Lower leg skin (tissue), 4 donors: ENCODE data around the gene FMC1. TPM values are rescaled to one million over a fixed set of nuclear protein-coding genes. Genes with fewer than 3 reads are reported as not detected.
A peak's percentile ranks its signal among the peaks of the same experiment; 100 is the strongest.

ENCODE experiments used
- DNase-seq, 2 donors: peaks; one replicate each; pipeline ENCODE4 v3.0.0-alpha.2; 2019; ENCODE audit warnings: low spot score in 2 of 2
- H3K4me3 ChIP-seq: fragments of 200-600 bp; sonication (generic); 2 replicates; pipeline ENCODE4 v1.5.1; 2017; ENCODE audit warnings: mild to moderate bottlenecking, low read depth; ENCODE audit not compliant: poor library complexity, severe bottlenecking
- POLR2A ChIP-seq, 2 donors: fragments of 450-650 bp; IDR thresholded peaks; one replicate each; pipeline ENCODE4 v1.6.1; 2016 to 2017; ENCODE audit warnings: antibody characterized with exemption in 2 of 2, mild to moderate bottlenecking in 1 of 2, moderate library complexity in 1 of 2
- WGBS, 2 donors: methylation state at CpG; one replicate each; pipeline ENCODE4 v1.1.5; 2018; 5-methylcytosine and 5-hydroxymethylcytosine counted together
- intact Hi-C: fragments of 100-400 bp; cut with DNase I; formaldehyde crosslinking; loops from one replicate; pipeline ENCODE4 v1.15.0; 2023; ENCODE audit warnings: low total_unique reads
- total RNA-seq, 4 donors: library from RNA; depleted of rRNA; stranded (reverse); fragments of >200 nt; gene quantifications; one replicate each; pipeline ENCODE4 v1.1.0, GENCODE V29; 2016
- TF ChIP-seq, protein P1 (sequence below), 3 donors: fragments of 450-650 bp; IDR thresholded peaks; one replicate each; pipeline ENCODE4 v1.5.1; 2016; ENCODE audit warnings: antibody characterized with exemption in 3 of 3, mild to moderate bottlenecking in 3 of 3, moderate library complexity in 2 of 3

FMC1 gene
- total RNA-seq, 4 donors from 2014 or later = 3.9 to 12.3 (median 8.0) TPM

- H3K4me3 ChIP-seq = peak overlapping the region; percentile 49
- peak in 1 of 2 donors; percentile 87 for DNase-seq
- intact Hi-C loops = no loop called here
- TF ChIP-seq, protein P1, sequence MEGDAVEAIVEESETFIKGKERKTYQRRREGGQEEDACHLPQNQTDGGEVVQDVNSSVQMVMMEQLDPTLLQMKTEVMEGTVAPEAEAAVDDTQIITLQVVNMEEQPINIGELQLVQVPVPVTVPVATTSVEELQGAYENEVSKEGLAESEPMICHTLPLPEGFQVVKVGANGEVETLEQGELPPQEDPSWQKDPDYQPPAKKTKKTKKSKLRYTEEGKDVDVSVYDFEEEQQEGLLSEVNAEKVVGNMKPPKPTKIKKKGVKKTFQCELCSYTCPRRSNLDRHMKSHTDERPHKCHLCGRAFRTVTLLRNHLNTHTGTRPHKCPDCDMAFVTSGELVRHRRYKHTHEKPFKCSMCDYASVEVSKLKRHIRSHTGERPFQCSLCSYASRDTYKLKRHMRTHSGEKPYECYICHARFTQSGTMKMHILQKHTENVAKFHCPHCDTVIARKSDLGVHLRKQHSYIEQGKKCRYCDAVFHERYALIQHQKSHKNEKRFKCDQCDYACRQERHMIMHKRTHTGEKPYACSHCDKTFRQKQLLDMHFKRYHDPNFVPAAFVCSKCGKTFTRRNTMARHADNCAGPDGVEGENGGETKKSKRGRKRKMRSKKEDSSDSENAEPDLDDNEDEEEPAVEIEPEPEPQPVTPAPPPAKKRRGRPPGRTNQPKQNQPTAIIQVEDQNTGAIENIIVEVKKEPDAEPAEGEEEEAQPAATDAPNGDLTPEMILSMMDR (IDR thresholded peaks at IDR 0.05) = no peak
- no peak for TF ChIP-seq POLR2A (IDR thresholded peaks at IDR 0.05)
- 4 to 5% methylated on average over 39 of the region's 39 CpGs for WGBS, 2 donors
These were observed 17.6 kb downstream of the FMC1 start for GRCh38 chr7:139358541-139359365.

- WGBS, 2 donors = 0 to 1% methylated on average over 28 to 90 of the region's 98 CpGs
- peak; percentile 100 for DNase-seq
- peak in 1 of 2 donors; percentile 33 for TF ChIP-seq POLR2A (IDR thresholded peaks at IDR 0.05)
- TF ChIP-seq, protein P1 (IDR thresholded peaks at IDR 0.05) = no peak
- peak within 1 kb of the TSS; percentile 98 for H3K4me3 ChIP-seq
- intact Hi-C loops = no loop called here
These were observed 18.5 kb downstream of the FMC1 start, which contains the start of gene LUC7L2 for GRCh38 chr7:139359366-139360209. TSS of gene LUC7L2 (plus strand) at chr7:139359894. CDS start at chr7:139360262, 368 bp downstream.

GRCh38 chr7:139360210-139360947, 19.2 kb downstream of the FMC1 start:
- intact Hi-C loops = no loop called here
- WGBS, 2 donors = 0% methylated on average over 22 to 42 of the region's 47 CpGs

GRCh38 chr7:139360948-139361307, 19.8 kb downstream of the FMC1 start:
- intact Hi-C loops = no loop called here
- DNase-seq = no peak
- H3K4me3 ChIP-seq = peak overlapping the region; percentile 98
- WGBS, 2 donors = 0 to 2% methylated on average over 2 of the region's 2 CpGs
- no peak for TF ChIP-seq POLR2A (IDR thresholded peaks at IDR 0.05)
- TF ChIP-seq, protein P1 (IDR thresholded peaks at IDR 0.05) = no peak

More at GRCh38 chr7:139360210-139360947, 19.2 kb downstream of the FMC1 start:
- TF ChIP-seq, protein P1 (IDR thresholded peaks at IDR 0.05) = no peak
- no peak for TF ChIP-seq POLR2A (IDR thresholded peaks at IDR 0.05)
- H3K4me3 ChIP-seq = peak overlapping the region; percentile 98
- DNase-seq = peak; percentile 98 to 100

DNA sequence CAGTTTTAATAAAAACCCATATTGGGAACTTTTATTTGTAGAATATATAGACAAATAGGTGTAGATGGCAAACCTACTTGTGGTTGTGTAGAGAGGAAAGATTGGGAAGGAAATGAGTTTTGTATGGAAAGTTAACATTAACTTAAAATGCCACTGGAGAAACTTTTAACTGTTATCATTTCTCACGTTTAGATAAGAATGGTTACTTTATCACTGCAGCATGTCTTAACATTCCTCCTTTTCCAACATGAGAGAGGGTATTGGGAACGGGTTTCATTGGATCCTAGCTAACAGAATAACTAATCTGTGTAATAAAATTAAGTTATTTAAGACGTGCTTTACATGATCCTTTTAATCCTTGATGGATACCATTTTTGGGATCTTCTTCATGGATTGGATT, 20.4 kb downstream of the FMC1 start:
- no peak for DNase-seq
- 15 to 17% methylated on average over 3 of the region's 3 CpGs for WGBS, 2 donors
- no peak overlapping the region for H3K4me3 ChIP-seq
- intact Hi-C loops = no loop called here
- TF ChIP-seq POLR2A (IDR thresholded peaks at IDR 0.05) = no peak
